ENCODE results near the gene EPS15.

The EPS15 gene

GRCh38 chr1:51322417-51323101 lies 196.5 kb downstream of the EPS15 start:
- no peak for ATAC-seq
- TF ChIP-seq TCF4 (CRISPR knock-in tag; IDR thresholded peaks at IDR 0.05; ENCODE audit: borderline replicate concordance): no peak
- TF ChIP-seq CSDC2 (CRISPR knock-in tag; IDR thresholded peaks at IDR 0.05): no peak
- peak; percentile 66 for TF ChIP-seq ZFP3 (CRISPR knock-in tag; IDR thresholded peaks at IDR 0.05)

GRCh38 chr1:51321924-51322280 lies 197.2 kb downstream of the EPS15 start:
- TF ChIP-seq CREB5 (CRISPR knock-in tag; IDR thresholded peaks at IDR 0.05; ENCODE audit: low read depth) (no peak), TCF4 (CRISPR knock-in tag; IDR thresholded peaks at IDR 0.05; ENCODE audit: borderline replicate concordance) (no peak), ZNF565 (CRISPR knock-in tag; conservative IDR thresholded peaks at IDR 0.05; ENCODE audit: low read depth) (no peak), ZFP3 (CRISPR knock-in tag; IDR thresholded peaks at IDR 0.05) (no peak), POU6F1 (CRISPR knock-in tag; IDR thresholded peaks at IDR 0.05; ENCODE audit: borderline replicate concordance, low read depth) (no peak), ZNF70 (CRISPR knock-in tag; IDR thresholded peaks at IDR 0.05) (no peak), RARB (CRISPR knock-in tag; IDR thresholded peaks at IDR 0.05) (no peak), ESRRG (CRISPR knock-in tag; IDR thresholded peaks at IDR 0.05) (no peak), PATZ1 (CRISPR knock-in tag; IDR thresholded peaks at IDR 0.05; ENCODE audit: borderline replicate concordance) (no peak)
- no peak for ATAC-seq

GRCh38 chr1:51320967-51321923 lies 197.8 kb downstream of the EPS15 start:
- no peak for TF ChIP-seq PATZ1 (CRISPR knock-in tag; IDR thresholded peaks at IDR 0.05; ENCODE audit: borderline replicate concordance)
- TF ChIP-seq TOX (CRISPR knock-in tag; IDR thresholded peaks at IDR 0.05; ENCODE audit: borderline replicate concordance): no peak
- TF ChIP-seq ISL1 (CRISPR knock-in tag; IDR thresholded peaks at IDR 0.05): no peak
- TF ChIP-seq CSDC2 (CRISPR knock-in tag; IDR thresholded peaks at IDR 0.05): no peak
- no peak for TF ChIP-seq OSR1 (CRISPR knock-in tag; IDR thresholded peaks at IDR 0.05)
- no peak for ATAC-seq

- no peak for ATAC-seq
- TF ChIP-seq BACH2 (CRISPR knock-in tag; IDR thresholded peaks at IDR 0.05; ENCODE audit: borderline replicate concordance) (no peak), RARB (CRISPR knock-in tag; IDR thresholded peaks at IDR 0.05) (no peak), SNAI2 (CRISPR knock-in tag; IDR thresholded peaks at IDR 0.05) (no peak), PATZ1 (CRISPR knock-in tag; IDR thresholded peaks at IDR 0.05; ENCODE audit: borderline replicate concordance) (no peak), ARNTL (CRISPR knock-in tag; IDR thresholded peaks at IDR 0.05; ENCODE audit: borderline replicate concordance, low read depth) (no peak), OSR1 (CRISPR knock-in tag; IDR thresholded peaks at IDR 0.05) (no peak), ISL1 (CRISPR knock-in tag; IDR thresholded peaks at IDR 0.05) (no peak), ESRRG (CRISPR knock-in tag; IDR thresholded peaks at IDR 0.05) (no peak), ZFP30 (CRISPR knock-in tag; IDR thresholded peaks at IDR 0.05) (no peak), CREB5 (CRISPR knock-in tag; IDR thresholded peaks at IDR 0.05; ENCODE audit: low read depth) (no peak), PPARA (CRISPR knock-in tag; IDR thresholded peaks at IDR 0.05; ENCODE audit: borderline replicate concordance) (no peak), TOX (CRISPR knock-in tag; IDR thresholded peaks at IDR 0.05; ENCODE audit: borderline replicate concordance) (no peak), TCF4 (CRISPR knock-in tag; IDR thresholded peaks at IDR 0.05; ENCODE audit: borderline replicate concordance) (no peak), POU6F1 (CRISPR knock-in tag; IDR thresholded peaks at IDR 0.05; ENCODE audit: borderline replicate concordance, low read depth) (no peak), ZC3H10 (CRISPR knock-in tag; IDR thresholded peaks at IDR 0.05) (no peak)
Observed at GRCh38 chr1:51317798-51318197, 201.3 kb downstream of the EPS15 start.
